Tibial artery (tissue), 4 donors: ENCODE data around the gene TIGD6.

ENCODE experiments used
- DNase-seq, 2 donors: peaks; one replicate each; pipeline ENCODE4 v3.0.0-alpha.2; 2019
- H3K27ac ChIP-seq, 2 donors: fragments of 200-600 bp; sonication (generic) in 1 of 2; 1 replicate in 1 of 2; 2 replicates in 1 of 2; pipeline ENCODE4 v1.5.1; 2018 to 2019; ENCODE audit warnings: mild to moderate bottlenecking in 1 of 2
- H3K27me3 ChIP-seq, 2 donors: fragments of 200-600 bp; sonication (generic) in 1 of 2; one replicate each; pipeline versions ENCODE4 v1.5.1 to v1.6.0; 2016 to 2019
- H3K36me3 ChIP-seq, 3 donors: fragments of 200-600 bp; sonication (generic) in 2 of 3; one replicate each; pipeline ENCODE4 v1.5.1; 2016 to 2019; ENCODE audit warnings: mild to moderate bottlenecking in 2 of 3
- H3K4me1 ChIP-seq, 4 donors: fragments of 200-600 bp; sonication (generic) in 2 of 4; 1 replicate in 3 of 4; 2 replicates in 1 of 4; pipeline ENCODE4 v1.5.1; 2016 to 2019
- H3K4me3 ChIP-seq, 2 donors: fragments of 200-600 bp; sonication (generic) in 1 of 2; 1 replicate in 1 of 2; 2 replicates in 1 of 2; pipeline ENCODE4 v1.5.1; 2018 to 2019; ENCODE audit warnings: mild to moderate bottlenecking in 2 of 2
- H3K9me3 ChIP-seq, 3 donors: fragments of 200-600 bp; sonication (generic) in 1 of 3; one replicate each; pipeline ENCODE4 v1.5.1; 2016 to 2019
- CTCF ChIP-seq, 2 experiments: fragments of 200-600 bp in 1 of 2; fragments of 450-650 bp in 1 of 2; IDR thresholded peaks; one replicate each; pipeline ENCODE4 v1.5.1; 2017 to 2019; ENCODE audit warnings: antibody characterized with exemption in 2 of 2, mild to moderate bottlenecking in 1 of 2, moderate library complexity in 1 of 2
- intact Hi-C: fragments of 100-400 bp; cut with DNase I; formaldehyde crosslinking; loops from one replicate; pipeline ENCODE4 v1.15.0; 2023; ENCODE audit warnings: low total_unique reads

Gene TIGD6

GRCh38 chr5:150043657-150044328, 43.3 kb upstream of the TIGD6 start:
- Histone ChIP-seq H3K27ac (peak overlapping the region in 1 of 2 donors; percentile 35), H3K4me1 (peaks cover 0 to 17% (median 13%) of the 10 kb centered on the region in 4 donors), H3K4me3 (no peak overlapping the region), H3K27me3 (no peaks in the 10 kb centered on the region), H3K36me3 (peaks cover 55 to 94% (median 86%) of the 10 kb centered on the region in 3 donors), H3K9me3 (no peaks in the 10 kb centered on the region)
- intact Hi-C loops = no loop called here
- TF ChIP-seq CTCF (IDR thresholded peaks at IDR 0.05) = no peak
- DNase-seq = no peak

GRCh38 chr5:150042459-150042858, 42.0 kb upstream of the TIGD6 start:
- no peaks in the 10 kb centered on the region for H3K9me3 ChIP-seq
- H3K36me3 ChIP-seq = peaks cover 47 to 92% (median 86%) of the 10 kb centered on the region in 3 donors
- H3K4me3 ChIP-seq = no peak overlapping the region
- DNase-seq = no peak
- no peak overlapping the region for H3K27ac ChIP-seq
- intact Hi-C loops = no loop called here
- H3K4me1 ChIP-seq = peaks cover 0 to 17% (median 13%) of the 10 kb centered on the region in 4 donors
- H3K27me3 ChIP-seq = no peaks in the 10 kb centered on the region
- no peak for TF ChIP-seq CTCF (IDR thresholded peaks at IDR 0.05)

- H3K27me3 ChIP-seq = no peaks in the 10 kb centered on the region
- peaks cover 67 to 93% (median 88%) of the 10 kb centered on the region in 3 donors for H3K36me3 ChIP-seq
- no peak for DNase-seq
- intact Hi-C loops = no loop called here
- no peak overlapping the region for H3K4me3 ChIP-seq
- H3K4me1 ChIP-seq = peaks cover 0 to 5% (median 3%) of the 10 kb centered on the region in 4 donors
- no peak for TF ChIP-seq CTCF (IDR thresholded peaks at IDR 0.05)
- no peaks in the 10 kb centered on the region for H3K9me3 ChIP-seq
- H3K27ac ChIP-seq = no peak overlapping the region
These were observed 38.1 kb upstream of the TIGD6 start for GRCh38 chr5:150038547-150038946.

- TF ChIP-seq CTCF (IDR thresholded peaks at IDR 0.05) = no peak
- DNase-seq = no peak
- Histone ChIP-seq H3K27me3 (no peaks in the 10 kb centered on the region), H3K9me3 (no peaks in the 10 kb centered on the region), H3K27ac (no peak overlapping the region), H3K36me3 (peaks cover 78 to 96% (median 90%) of the 10 kb centered on the region in 3 donors), H3K4me1 (no peaks in the 10 kb centered on the region), H3K4me3 (no peak overlapping the region)
- intact Hi-C loops = no loop called here
These were observed 36.1 kb upstream of the TIGD6 start for GRCh38 chr5:150036513-150036912.

- DNase-seq = no peak
- Histone ChIP-seq H3K9me3 (no peaks in the 10 kb centered on the region), H3K4me3 (no peak overlapping the region), H3K27me3 (no peaks in the 10 kb centered on the region), H3K4me1 (no peaks in the 10 kb centered on the region), H3K36me3 (peaks cover 68 to 96% (median 90%) of the 10 kb centered on the region in 3 donors), H3K27ac (no peak overlapping the region)
- intact Hi-C loops = no loop called here
- no peak for TF ChIP-seq CTCF (IDR thresholded peaks at IDR 0.05)
These were observed 34.9 kb upstream of the TIGD6 start for GRCh38 chr5:150035139-150035895.
